Erythroblast (primary cell): ENCODE data around the gene RILP.

Experiments used
- DNase-seq, 2 experiments: peaks; one replicate each; lab custom pipeline; 2025; lab: John Stamatoyannopoulos, UW
- GATA1 ChIP-seq: IDR thresholded peaks from 2 replicates; pipeline ENCODE4 v1.6.1; 2011; ENCODE audit warnings: low read depth, mild to moderate bottlenecking, control low read depth, low read length, moderate library complexity
- POLR2A ChIP-seq: IDR thresholded peaks from 2 replicates; pipeline ENCODE4 v1.6.1; 2011; ENCODE audit warnings: mild to moderate bottlenecking, low read length

Gene RILP

DNA sequence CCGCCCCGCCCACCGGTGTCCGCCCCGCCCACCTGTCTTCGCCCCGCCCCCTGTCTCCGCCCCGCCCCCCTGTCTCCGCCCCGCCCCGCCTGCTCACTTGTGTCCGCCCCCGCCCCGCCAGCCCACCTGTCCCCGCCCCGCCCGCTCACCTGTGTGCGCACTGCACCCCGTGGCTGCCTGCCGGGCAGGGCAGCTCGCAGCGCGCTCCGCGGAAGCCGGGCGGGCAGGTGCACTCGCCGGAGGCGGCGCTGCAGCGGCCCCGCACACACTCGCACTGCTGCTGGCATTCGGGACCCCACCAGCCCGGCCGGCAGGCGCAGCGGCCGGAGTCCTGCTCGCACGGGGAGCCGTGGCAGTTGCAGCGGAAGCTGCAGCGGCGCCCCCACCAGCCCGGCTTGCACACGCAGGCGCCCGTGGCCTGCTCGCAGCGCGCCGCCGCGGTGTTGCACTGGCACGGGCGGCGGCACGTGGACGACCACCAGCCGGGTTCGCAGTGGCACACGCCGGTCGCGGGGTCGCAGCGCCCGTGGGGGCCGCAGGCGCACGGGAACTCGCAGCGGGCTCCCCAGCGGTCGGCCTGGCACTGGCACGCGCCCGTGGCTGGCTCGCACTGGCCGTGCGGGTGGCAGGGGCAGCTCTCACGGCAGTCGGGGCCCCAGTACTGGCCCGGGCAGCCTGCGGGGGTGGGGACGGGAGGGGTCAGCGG, 6.2 kb downstream of the RILP start:
- TF ChIP-seq POLR2A, result no peak
- no peak for TF ChIP-seq GATA1
- DNase-seq, result peak; percentile 68 to 70

DNA sequence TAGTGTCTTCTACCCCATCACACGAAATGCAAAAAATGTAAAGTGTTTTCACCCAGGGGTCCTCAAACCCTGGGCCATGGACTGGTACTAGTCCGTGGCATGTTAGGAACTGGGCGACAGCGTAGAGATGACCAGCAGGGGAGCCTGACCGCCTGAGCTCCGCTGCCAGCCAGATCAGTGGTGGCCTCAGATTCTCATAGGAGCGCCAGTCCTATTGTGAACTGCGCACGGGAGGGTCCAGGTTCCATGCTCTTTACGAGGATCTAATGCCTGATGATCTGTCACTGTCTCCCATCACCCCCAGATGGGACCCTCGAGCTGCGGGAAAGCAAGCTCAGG, 8.6 kb downstream of the RILP start:
- no peak for TF ChIP-seq POLR2A
- TF ChIP-seq GATA1, result no peak
- no peak for DNase-seq

DNA sequence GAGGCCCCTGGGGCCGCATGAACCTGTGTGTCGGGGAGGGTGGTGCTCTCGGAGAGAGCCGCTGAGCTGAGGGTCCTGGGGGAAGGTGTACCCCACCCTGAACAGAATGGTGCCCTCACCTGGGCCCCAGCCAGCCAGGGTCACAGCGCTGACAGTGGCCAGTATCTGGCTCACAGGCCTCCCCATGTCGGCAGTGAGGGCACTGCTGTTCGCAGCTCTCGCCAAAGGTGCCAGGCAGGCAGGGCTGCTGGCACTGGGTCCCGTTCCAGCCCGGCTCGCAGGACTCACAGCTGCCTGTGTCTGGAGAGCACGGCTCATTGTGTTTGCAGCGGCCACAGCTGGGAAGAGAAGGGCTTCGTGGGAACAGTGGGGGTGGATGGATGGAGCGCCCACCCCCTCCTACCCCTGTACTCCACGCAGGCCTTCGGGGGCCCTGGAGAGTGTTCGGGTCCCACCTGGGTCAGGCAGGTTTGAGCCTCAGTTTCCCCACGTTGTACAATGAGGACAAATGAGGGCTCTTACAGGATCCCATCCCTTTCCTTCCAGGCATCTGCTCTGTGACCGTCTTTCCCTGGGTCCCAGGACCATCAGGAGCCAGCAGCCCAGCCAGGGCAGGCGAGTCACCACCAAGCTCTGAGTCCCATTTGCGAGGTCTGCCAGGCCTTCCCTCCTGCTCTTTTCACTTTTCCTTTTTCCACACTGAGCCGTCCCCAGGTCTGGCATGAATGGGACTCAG, 9.2 kb downstream of the RILP start:
- no peak for DNase-seq
- no peak for TF ChIP-seq GATA1
- no peak for TF ChIP-seq POLR2A

DNA sequence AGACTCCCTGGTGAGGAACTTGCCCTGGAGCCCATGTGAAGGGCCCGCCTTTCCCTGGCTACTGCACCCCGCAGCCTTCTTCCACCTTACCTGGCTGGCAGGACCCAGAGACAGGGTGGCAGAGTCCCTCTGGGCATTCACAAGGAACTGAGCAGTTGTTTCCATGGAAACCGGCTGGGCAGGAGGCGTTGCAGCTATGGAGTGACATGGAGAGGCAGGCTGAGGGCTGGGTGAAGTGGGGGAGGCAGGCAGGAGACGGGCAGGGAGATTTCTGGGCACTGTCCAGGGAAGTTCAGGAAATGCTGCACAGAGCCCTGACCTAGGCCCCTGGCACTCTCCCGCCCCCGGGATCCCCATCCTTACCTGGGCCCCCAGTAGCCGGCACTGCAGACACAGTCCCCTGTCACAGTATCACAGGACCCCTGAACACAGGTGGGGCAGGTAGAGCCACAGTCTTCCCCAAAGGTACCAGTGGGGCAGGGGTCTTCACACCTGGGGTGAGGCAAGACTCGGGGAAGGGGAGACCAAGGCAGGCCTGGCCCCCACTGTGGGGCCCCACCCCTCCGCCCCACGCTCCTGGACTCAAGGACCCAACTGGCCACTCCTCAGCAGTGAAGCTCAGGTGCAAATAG, 10.0 kb downstream of the RILP start:
- no peak for DNase-seq
- TF ChIP-seq POLR2A (no peak), GATA1 (no peak)

GRCh38 chr17:1638624-1639300, 10.9 kb downstream of the RILP start:
- no peak for DNase-seq
- TF ChIP-seq GATA1 (no peak), POLR2A (no peak)

DNA sequence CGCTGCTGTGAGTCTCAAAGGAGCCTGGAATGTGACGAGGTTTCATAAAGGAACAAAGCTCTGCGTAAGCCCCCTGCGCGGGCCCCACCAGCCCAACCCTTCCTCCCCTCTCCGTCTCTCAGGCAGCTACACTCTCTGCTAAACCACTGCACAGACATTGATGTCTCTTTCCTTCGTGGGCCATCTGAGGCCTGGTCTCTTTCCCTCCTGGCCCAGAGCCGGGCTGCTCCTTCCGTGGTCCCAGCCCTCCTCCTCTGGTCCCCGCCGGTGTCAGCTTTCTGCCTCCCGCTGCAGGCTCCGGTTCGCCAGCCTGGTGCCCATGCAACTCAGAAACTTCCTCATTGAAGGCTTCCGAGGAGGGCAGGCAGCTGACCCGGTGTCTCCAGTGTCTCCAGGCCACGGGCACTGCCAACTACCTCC, 11.5 kb downstream of the RILP start:
- no peak for DNase-seq
- no peak for TF ChIP-seq GATA1
- no peak for TF ChIP-seq POLR2A

GRCh38 chr17:1636732-1637285, 12.9 kb downstream of the RILP start:
- no peak for DNase-seq
- TF ChIP-seq POLR2A, result no peak
- no peak for TF ChIP-seq GATA1

- DNase-seq, result peak; percentile 52 to 76
- TF ChIP-seq POLR2A (no peak), GATA1 (no peak)
Observed at GRCh38 chr17:1635675-1636465, 13.8 kb downstream of the RILP start.

- no peak for DNase-seq
- TF ChIP-seq POLR2A (no peak), GATA1 (no peak)
Observed at GRCh38 chr17:1634841-1635650, 14.6 kb downstream of the RILP start.

GRCh38 chr17:1630662-1631061, 19.0 kb downstream of the RILP start:
- TF ChIP-seq GATA1, result no peak
- TF ChIP-seq POLR2A, result no peak
- DNase-seq, result no peak

- TF ChIP-seq POLR2A, result no peak
- TF ChIP-seq GATA1, result no peak
- peak; percentile 78 to 87 for DNase-seq
Observed at GRCh38 chr17:1629504-1630310, 20.0 kb downstream of the RILP start.
